BJ (cell line): ENCODE results near the gene TRPM2. TPM values are rescaled to one million over a fixed set of nuclear protein-coding genes. Genes with fewer than 3 reads are reported as not detected.

Experiments
- CTCF ChIA-PET: fragments of 350-600 bp; formaldehyde crosslinking; extraction: SDS; loops from one replicate; lab custom pipeline; 2021; ENCODE audit warnings: antibody characterized with exemption, inconsistent platforms; lab: Yijun Ruan, JAX
- POLR2A ChIA-PET: fragments of 300-600 bp; sonication (Branson Sonifier 250); formaldehyde crosslinking; extraction: SDS; loops from one replicate; lab custom pipeline; 2021; ENCODE audit warnings: antibody characterized with exemption; lab: Charles Lee
- DNase-seq: peaks from one replicate; pipeline ENCODE4 v3.0.0-alpha.2; 2011; ENCODE audit warnings: low read depth
- H3K27me3 ChIP-seq: 2 replicates; pipeline ENCODE4 v1.6.0; 2011; ENCODE audit warnings: low read length; ENCODE audit not compliant: control insufficient read depth, insufficient read depth
- H3K36me3 ChIP-seq: 2 replicates; pipeline ENCODE4 v1.5.1; 2011; ENCODE audit warnings: low read length; ENCODE audit not compliant: control insufficient read depth, insufficient read depth
- H3K4me3 ChIP-seq: 2 replicates; pipeline ENCODE4 v1.5.1; 2011; ENCODE audit warnings: low read depth, mild to moderate bottlenecking, control low read depth, low read length
- polyA plus RNA-seq: library from polyadenylated mRNA; depleted of rRNA; stranded (reverse); fragments of >200 nt; gene quantifications from 2 replicates; pipeline ENCODE4 v1.2.3, GENCODE V29; 2011
- TF ChIP-seq, protein P1 (sequence below): IDR thresholded peaks from 2 replicates; pipeline ENCODE4 v1.5.1; 2011; ENCODE audit warnings: low read depth, mild to moderate bottlenecking, control low read depth, inconsistent platforms, low read length, moderate library complexity; ENCODE audit not compliant: insufficient read depth

TRPM2 gene
- polyA plus RNA-seq, 1 experiment, result not detected

DNA sequence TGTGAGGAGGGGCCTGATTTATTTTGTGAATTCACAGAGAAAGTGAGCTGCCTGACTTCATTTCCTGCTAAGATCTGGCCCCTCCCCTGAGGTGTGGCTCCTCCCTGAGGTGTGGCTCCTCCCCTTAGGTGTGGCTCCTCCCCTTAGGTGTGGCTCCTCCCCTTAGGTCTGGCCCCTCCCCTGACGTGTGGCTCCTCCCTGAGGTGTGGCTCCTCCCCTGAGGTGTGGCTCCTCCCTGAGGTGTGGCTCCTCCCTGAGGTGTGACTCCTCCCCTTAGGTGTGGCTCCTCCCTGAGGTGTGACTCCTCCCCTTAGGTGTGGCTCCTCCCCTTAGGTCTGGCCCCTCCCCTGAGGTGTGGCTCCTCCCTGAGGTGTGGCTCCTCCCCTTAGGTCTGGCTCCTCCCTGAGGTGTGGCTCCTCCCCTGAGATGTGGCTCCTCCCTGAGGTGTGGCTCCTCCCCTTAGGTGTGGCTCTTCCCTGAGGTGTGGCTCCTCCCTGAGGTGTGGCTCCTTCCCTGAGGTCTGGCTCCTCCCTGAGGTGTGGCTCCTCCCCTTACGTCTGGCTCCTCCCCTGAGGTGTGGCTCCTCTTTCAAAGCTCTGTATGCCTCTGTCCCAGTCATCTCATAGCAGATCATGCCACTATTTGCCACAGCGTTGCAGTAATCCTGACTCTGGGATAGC, 75.0 kb downstream of the TRPM2 start:
- H3K36me3 ChIP-seq, result no peaks in the 10 kb centered on the region
- CTCF ChIA-PET, result interaction anchor here (0.6 kb wide), 1 partner anchor 248 kb away, joined by 3 read pairs; no protein-coding TSS in a partner anchor
- TF ChIP-seq, protein P1, sequence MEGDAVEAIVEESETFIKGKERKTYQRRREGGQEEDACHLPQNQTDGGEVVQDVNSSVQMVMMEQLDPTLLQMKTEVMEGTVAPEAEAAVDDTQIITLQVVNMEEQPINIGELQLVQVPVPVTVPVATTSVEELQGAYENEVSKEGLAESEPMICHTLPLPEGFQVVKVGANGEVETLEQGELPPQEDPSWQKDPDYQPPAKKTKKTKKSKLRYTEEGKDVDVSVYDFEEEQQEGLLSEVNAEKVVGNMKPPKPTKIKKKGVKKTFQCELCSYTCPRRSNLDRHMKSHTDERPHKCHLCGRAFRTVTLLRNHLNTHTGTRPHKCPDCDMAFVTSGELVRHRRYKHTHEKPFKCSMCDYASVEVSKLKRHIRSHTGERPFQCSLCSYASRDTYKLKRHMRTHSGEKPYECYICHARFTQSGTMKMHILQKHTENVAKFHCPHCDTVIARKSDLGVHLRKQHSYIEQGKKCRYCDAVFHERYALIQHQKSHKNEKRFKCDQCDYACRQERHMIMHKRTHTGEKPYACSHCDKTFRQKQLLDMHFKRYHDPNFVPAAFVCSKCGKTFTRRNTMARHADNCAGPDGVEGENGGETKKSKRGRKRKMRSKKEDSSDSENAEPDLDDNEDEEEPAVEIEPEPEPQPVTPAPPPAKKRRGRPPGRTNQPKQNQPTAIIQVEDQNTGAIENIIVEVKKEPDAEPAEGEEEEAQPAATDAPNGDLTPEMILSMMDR, result no peak
- no peaks in the 10 kb centered on the region for H3K27me3 ChIP-seq
- H3K4me3 ChIP-seq, result no peak overlapping the region
- no peak for DNase-seq
- POLR2A ChIA-PET, result no interaction called here

DNA sequence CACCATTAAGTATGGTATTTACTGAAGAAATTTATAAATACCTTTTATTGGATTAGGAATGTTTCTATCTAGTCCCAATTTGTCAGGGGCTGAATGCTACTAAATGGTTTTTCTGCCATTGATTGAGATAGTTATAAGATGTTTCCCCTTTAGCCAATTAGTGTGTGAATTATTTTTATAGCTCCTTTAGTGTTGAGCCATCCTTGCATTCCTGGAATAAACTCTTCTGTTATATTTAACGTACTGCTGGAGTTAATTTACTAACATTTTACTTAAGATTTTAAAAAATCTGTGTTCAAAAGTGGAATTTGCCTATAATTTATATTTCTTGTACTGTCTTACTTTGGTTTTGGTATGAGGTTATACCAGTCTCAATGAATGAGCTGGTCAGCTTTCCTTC, 76.5 kb downstream of the TRPM2 start:
- H3K4me3 ChIP-seq, result no peak overlapping the region
- TF ChIP-seq, protein P1, result no peak
- H3K27me3 ChIP-seq, result no peaks in the 10 kb centered on the region
- no peak for DNase-seq
- no peaks in the 10 kb centered on the region for H3K36me3 ChIP-seq
- ChIA-PET POLR2A (no interaction called here), CTCF (no interaction called here)

DNA sequence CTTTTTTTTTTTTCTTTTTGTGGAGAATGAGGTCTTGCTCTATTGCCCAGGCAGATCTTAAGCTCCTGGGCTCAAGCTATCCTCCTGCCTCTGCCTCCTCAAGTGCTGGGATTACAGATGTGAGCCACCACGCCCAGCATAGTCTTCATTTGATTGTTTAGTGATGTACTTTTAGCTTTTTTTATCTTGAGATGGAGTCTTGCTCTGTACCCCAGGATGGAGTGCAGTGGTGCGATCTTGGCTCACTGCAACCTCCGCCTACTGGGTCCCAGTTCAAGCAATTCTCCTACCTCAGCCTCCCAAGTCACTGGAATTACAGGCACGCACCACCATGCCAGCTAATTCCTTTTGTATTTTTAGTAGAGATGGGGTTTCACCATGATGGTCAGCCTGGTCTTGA, 77.9 kb downstream of the TRPM2 start:
- no peak for DNase-seq
- H3K27me3 ChIP-seq, result no peaks in the 10 kb centered on the region
- no peaks in the 10 kb centered on the region for H3K36me3 ChIP-seq
- TF ChIP-seq, protein P1, result no peak
- ChIA-PET CTCF (no interaction called here), POLR2A (no interaction called here)
- no peak overlapping the region for H3K4me3 ChIP-seq

DNA sequence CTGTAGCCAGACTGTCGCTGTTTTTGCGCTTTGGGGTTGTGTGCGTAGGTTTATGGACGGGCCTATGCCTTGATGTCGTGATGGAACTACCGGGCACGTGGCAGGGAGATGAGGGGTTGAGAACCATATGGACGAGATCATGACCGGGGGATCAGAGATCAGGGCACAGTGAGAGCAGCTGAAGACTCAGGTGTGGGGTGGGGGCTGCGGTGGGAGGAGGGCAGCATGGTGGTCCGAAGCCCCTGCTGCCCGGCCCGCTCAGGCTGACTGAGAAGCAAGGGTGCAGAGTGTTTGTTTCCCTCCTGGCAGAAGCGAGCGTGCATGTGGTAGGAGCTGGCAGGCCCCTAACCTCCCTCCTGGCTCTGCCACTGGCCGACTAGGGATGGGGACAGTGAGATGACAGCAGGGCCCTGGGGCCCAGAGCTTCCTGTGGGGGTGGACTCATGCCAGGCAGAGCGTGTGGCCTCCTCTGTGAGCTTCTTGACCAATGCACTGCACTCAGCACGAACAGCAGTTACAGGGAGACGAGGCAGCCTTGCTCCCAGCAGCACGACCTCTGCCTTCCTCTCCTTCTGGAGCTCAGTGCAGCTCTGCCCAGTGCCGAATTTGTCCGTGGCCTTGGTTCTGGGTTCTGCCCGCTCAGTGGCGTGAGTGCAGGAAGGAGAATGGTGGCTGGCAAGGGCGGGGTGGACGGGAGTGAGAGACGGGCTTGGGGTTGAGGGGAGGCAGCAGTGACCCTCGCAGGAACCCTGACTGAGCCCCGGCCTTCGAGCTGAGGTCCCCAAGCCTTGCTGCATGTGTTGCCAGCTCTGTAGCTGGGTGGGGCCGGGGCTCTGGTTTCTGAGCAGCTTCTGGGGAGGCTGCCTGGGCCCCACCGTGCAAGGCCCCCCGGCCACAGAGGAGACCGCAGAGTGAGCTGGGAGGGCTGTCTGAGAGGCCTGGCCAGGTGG, 79.7 kb downstream of the TRPM2 start:
- ChIA-PET POLR2A (no interaction called here), CTCF (interaction anchor here (1.1 kb wide), 1 partner anchor 29 kb away, joined by 3 read pairs; no protein-coding TSS in a partner anchor)
- no peak for DNase-seq
- Histone ChIP-seq H3K4me3 (no peak overlapping the region), H3K36me3 (no peaks in the 10 kb centered on the region), H3K27me3 (no peaks in the 10 kb centered on the region)
- TF ChIP-seq, protein P1, result no peak
